HS-5 (cell line): ENCODE measurements around the gene LHX3.
"Not testable (repeated sequence)": the region's sequence is repeated elsewhere in the genome, so short reads cannot be mapped to it uniquely, and the experiment has no call there.

ENCODE experiments used
- DNase-seq: peaks from one replicate; pipeline ENCODE4 v3.0.0-alpha.2; 2012; ENCODE audit warnings: low read depth

Gene LHX3

GRCh38 chr9:136241542-136241941 is 36.6 kb upstream of the LHX3 start:
- no peak for DNase-seq

DNA sequence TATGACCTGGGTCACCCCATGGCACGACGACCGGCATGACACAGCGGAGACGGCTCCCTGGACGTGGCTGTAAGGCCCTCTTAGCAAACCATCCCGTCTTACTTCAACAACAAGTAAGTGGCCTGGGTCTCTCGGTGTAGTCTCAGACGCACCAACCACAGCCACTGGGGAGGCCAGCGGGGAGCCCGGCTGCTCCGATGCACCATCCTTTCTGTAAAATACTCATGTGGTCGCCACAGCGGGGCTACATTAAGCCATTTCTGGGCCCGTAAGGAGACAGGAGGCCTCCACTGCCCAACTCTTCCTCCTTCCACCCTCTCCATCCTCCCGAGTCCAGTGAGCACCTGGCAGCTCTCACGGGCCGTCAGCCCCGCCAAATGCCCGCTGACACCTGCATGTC is 36.0 kb upstream of the LHX3 start:
- no peak for DNase-seq

- no peak for DNase-seq
These were observed 35.0 kb upstream of the LHX3 start for GRCh38 chr9:136239983-136240330.

GRCh38 chr9:136239135-136239982 is 34.4 kb upstream of the LHX3 start:
- no peak for DNase-seq

DNA sequence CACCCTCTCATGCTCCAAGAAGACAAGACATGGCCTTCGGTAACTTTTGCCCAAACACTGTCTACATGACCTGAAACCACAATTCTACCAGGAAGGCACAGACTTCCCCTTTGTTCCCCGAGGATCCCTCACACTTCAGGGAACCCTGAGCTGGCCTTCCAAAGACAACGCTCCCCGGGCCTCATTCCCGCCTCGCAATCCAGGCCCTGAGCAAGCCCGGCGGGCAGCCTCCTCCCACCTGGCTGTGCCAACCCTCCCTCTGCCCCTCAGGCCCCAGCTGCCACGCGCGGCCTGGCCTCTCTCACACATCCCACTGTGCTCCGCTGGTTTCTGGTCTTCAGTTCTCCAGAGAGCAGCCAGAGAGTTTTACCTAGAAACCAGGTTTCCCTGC is 33.4 kb upstream of the LHX3 start:
- no peak for DNase-seq

GRCh38 chr9:136237486-136238341 is 32.8 kb upstream of the LHX3 start:
- DNase-seq = no peak

DNA sequence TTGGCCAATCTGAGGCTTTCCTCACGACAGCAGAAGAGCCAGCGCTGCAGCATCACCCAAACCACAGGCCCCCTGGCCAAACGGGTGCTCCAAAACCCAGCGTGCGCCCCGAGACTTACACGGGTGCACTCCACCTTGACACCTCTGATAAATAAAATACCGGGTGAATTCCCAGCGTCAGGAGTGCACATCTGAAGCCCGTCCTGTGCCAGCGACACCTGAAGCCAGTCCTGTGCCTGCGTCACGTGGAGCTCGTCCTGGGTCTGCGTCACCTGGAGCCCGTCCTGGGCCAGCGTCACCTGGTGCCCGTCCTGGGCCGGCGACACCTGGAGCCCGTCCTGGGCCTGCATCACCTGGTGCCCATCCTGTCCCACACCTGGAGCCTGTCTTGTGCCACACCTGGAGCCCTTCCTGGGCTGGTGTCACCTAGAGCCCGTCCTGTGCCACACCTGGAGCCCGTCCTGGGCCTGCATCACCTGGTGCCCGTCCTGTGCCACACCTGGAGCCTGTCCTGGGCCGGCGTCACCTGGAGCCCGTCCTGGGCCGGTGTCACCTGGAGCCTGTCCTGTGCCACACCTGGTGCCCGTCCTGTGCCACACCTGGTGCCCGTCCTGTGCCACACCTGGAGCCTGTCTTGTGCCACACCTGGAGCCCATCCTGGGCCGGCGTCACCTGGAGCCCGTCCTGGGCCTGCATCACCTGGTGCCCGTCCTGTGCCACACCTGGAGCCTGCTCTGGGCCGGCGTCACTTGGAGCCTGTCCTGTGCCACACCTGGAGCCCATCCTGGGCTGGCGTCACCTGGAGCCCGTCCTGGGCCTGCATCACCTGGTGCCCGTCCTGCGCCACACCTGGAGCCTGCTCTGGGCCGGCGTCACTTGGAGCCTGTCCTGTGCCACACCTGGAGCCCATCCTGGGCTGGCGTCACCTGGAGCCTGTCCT is 31.8 kb upstream of the LHX3 start:
- not testable (repeated sequence) for DNase-seq

- no peak for DNase-seq
These were observed 31.0 kb upstream of the LHX3 start for GRCh38 chr9:136235709-136236455.

- DNase-seq = no peak
These were observed 30.2 kb upstream of the LHX3 start for GRCh38 chr9:136235171-136235570.

- no peak for DNase-seq
These were observed 29.7 kb upstream of the LHX3 start for GRCh38 chr9:136234597-136234996.

DNA sequence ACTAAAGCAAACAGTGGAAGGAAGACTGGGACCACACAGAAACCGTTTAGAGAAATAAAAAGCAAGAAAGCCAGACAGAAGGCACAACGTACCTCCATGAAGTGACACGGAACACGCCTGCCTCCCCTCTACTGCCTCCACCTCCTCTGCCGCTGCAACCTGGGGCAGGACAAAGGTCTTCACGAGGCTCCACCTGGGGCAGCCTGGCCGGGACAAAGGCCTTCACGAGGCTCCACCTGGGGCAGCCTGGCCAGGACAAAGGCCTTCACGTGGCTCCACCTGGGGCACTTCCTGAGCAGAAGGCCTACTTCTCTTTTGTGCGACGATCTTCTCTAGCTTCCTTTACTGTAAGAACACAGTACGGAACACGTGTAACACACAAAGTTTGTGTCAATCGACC is 28.9 kb upstream of the LHX3 start:
- DNase-seq = no peak

DNA sequence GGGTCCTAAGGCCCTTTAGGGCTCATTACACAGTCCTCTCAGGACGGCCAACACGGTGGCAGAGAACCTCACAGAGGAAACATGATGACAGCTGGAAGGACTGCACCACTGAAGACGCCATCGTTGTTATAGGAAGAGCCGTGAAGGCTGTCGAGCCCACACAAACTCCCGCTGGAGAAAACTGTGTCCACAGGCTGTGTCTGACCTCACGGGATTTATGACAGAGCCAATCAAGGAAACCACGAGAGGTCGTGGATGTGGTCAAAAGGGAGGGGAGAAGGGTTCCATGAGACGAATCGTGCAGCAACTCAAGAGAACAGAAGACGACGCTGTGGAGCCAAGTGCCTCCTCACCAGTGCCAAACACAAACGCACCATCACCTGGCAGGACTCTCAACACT is 28.5 kb upstream of the LHX3 start:
- no peak for DNase-seq

DNA sequence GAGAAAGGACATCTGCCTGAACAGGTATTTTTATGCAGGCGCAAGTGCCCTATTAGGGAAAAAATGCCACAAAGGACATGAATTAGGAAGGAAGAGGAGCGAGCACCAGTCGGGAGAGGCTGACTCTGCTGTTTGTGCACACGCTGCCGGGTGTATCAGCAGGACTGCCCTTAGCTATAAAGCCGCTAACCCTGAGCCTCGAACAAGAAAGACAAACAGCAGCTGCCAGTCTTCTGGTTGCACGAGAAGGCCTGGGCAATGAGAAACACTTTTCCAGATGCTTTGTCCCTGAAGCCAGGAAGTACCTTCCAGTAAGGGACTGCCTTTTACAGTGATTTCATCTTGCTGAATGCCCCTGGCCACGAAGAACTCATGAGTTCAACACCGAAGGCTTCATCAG is 28.0 kb upstream of the LHX3 start:
- no peak for DNase-seq

- DNase-seq = no peak
These were observed 26.8 kb upstream of the LHX3 start for GRCh38 chr9:136231478-136232297.

GRCh38 chr9:136230773-136231172 is 25.8 kb upstream of the LHX3 start:
- DNase-seq = no peak

- DNase-seq = no peak
These were observed 25.4 kb upstream of the LHX3 start for GRCh38 chr9:136230365-136230764.

DNA sequence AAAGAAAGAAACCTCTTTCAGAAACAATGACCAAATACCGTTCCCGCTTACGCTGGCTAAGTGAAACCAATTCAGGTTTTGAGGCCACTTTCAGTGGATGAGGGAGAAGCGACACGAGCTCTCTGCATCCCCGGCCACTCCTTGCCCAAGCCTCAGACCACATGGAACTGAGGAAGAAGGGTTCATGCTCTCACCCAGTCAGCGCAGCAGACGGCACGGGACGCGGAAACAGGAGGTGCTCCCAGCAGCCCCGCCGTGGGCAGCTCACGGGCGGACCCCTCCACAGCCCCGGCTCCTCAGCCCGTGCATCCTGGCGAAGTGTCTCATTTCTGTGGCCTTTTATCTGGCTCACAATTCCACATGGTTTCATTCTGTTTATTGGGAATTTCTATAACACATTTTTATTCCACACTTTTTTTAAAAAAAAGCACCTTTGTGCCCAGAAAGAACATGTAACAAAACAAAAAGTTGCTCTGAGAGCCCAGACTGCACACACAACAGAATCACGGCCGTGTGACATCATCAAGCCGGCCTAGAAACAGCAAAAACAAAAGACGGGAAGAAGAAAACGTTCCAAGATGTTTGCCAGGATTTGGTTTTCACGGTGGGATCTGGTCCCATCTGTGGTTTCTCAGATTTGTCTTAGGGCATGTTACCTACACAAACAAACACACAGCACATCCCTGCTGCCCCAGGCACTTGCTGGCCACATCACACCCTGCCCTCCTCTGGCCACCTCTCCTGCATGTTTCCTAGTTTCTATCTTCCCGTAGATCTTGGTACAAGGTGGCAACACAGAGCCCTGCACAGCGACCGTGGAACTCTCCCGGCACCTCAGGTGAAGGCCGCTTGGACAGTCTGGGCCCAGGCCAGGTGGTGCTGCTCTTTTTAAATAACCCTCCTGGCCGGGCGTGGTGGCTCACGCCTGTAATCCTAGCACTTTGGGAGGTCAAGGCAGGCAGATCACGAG is 24.5 kb upstream of the LHX3 start:
- DNase-seq = no peak

GRCh38 chr9:136228107-136228875 is 23.4 kb upstream of the LHX3 start:
- DNase-seq = peak; percentile 58
